Spleen (tissue), 13 donors: ENCODE data around the gene KIAA0319L. TPM values are rescaled to one million over a fixed set of nuclear protein-coding genes. Genes with fewer than 3 reads are reported as not detected.
A peak's percentile ranks its signal among the peaks of the same experiment; 100 is the strongest.

ENCODE experiments used
- DNase-seq: peaks from one replicate; pipeline ENCODE4 v3.0.0-alpha.2; 2020
- H3K27ac ChIP-seq, 8 donors: fragments of 200-600 bp; sonication (generic) in 7 of 8; 1 replicate in 4 of 8; 2 replicates in 4 of 8; pipeline versions ENCODE4 v1.5.0 to v1.8.0; 2016 to 2021; ENCODE audit warnings: inconsistent platforms in 4 of 8, mild to moderate bottlenecking in 4 of 8, moderate library complexity in 1 of 8
- H3K27me3 ChIP-seq, 7 donors: fragments of 200-600 bp; sonication (generic) in 6 of 7; replicated peaks in 1 of 7; 1 replicate in 4 of 7; 2 replicates in 3 of 7; pipeline versions ENCODE4 v1.5.0 to v1.8.0; 2016 to 2021; ENCODE audit warnings: inconsistent platforms in 3 of 7, mild to moderate bottlenecking in 1 of 7
- H3K36me3 ChIP-seq, 6 donors: fragments of 200-600 bp; sonication (generic) in 5 of 6; 1 replicate in 4 of 6; 2 replicates in 2 of 6; pipeline versions ENCODE4 v1.5.0 to v1.8.0; 2016 to 2021; ENCODE audit warnings: inconsistent platforms in 2 of 6
- H3K4me1 ChIP-seq, 6 donors: fragments of 200-600 bp; sonication (generic) in 5 of 6; 1 replicate in 3 of 6; 2 replicates in 3 of 6; pipeline versions ENCODE4 v1.5.0 to v1.8.0; 2016 to 2021; ENCODE audit warnings: inconsistent platforms in 3 of 6
- H3K4me3 ChIP-seq, 8 donors: fragments of 200-600 bp; sonication (generic) in 7 of 8; 1 replicate in 4 of 8; 2 replicates in 4 of 8; pipeline versions ENCODE4 v1.5.0 to v1.8.0; 2016 to 2021; ENCODE audit warnings: inconsistent platforms in 4 of 8, mild to moderate bottlenecking in 4 of 8, moderate library complexity in 2 of 8
- H3K9me3 ChIP-seq, 8 donors: fragments of 200-600 bp; sonication (generic) in 7 of 8; 1 replicate in 4 of 8; 2 replicates in 4 of 8; pipeline versions ENCODE4 v1.5.0 to v1.8.0; 2016 to 2021; ENCODE audit warnings: inconsistent platforms in 4 of 8
- POLR2A ChIP-seq, 3 donors: fragments of 450-650 bp; IDR thresholded peaks; one replicate each; pipeline ENCODE4 v1.5.1; 2017; ENCODE audit warnings: antibody characterized with exemption in 3 of 3, mild to moderate bottlenecking in 1 of 3
- POLR2AphosphoS5 ChIP-seq, 3 donors: sonication (generic); formaldehyde crosslinking; IDR thresholded peaks; one replicate each; pipeline ENCODE4 v1.5.1; 2017; ENCODE audit warnings: antibody characterized with exemption in 3 of 3
- WGBS, 5 donors: extraction: QIAGEN DNeasy Blood & Tissue Kit in 3 of 5; methylation state at CpG; one replicate each; pipeline versions ENCODE4 v1.1.5 to v1.1.7; 2013 to 2018; 5-methylcytosine and 5-hydroxymethylcytosine counted together
- intact Hi-C: fragments of 100-400 bp; cut with DNase I; formaldehyde crosslinking; loops from one replicate; pipeline ENCODE4 v1.15.0; 2023; ENCODE audit warnings: low total_unique reads
- long read RNA-seq, 2 donors: transcript quantifications; one replicate each; lab custom pipeline, GENCODE V29; 2026
- polyA plus RNA-seq, 3 donors: library from polyadenylated mRNA; stranded (reverse); fragments of 200-250 nt; gene quantifications; one replicate each; pipeline ENCODE4 v1.2.1, GENCODE V29; 2013
- total RNA-seq, 7 donors: library from RNA; depleted of rRNA in 3 of 7; stranded (reverse); fragments of >200 nt in 3 of 7; fragmentation: NEBNext Ultra II Directional in 4 of 7; extraction: Animal tissue kit (Norgen Biotek cat#: 25700) in 4 of 7; gene quantifications; one replicate each; pipeline versions ENCODE4 v1.1.0 to v1.2.1, GENCODE V29; 2016 to 2021
- TF ChIP-seq, protein P1 (sequence below), 11 experiments: fragments of 200-600 bp in 7 of 11; fragments of 450-650 bp in 4 of 11; sonication (generic) in 4 of 11; IDR thresholded peaks in 8 of 11; conservative IDR thresholded peaks in 3 of 11; 1 replicate in 7 of 11; 2 replicates in 4 of 11; pipeline versions ENCODE4 v1.4.0 to v1.8.0; 2016 to 2021; ENCODE audit warnings: antibody characterized with exemption in 11 of 11, inconsistent platforms in 4 of 11, mild to moderate bottlenecking in 1 of 11
- donor health status: healthy with polysubstance abuse.
- donor health status: DM: no; HTN: no; CAD: no; lungs with moderate emphysema.
- donor health status: DM: no; HTN: no; CAD: no.
- donor health status: Bipolar disorder and iron deficiency.
- donor health status: healthy.
- donor health status: DM: no; HTN: no; CAD: no.
- donor health status: DM: yes; HTN: yes; CAD: no.

The KIAA0319L gene
- 100 to 1,000 TPM in 1 of 7 donors, 10 to 100 TPM in 6; 52.2 to 103 (median 68.9) TPM for total RNA-seq
- polyA plus RNA-seq, result 10 to 100 TPM; 10.5 to 18.5 (median 14.9) TPM
- long read RNA-seq, donor 1, full-length matches to known transcripts, result 2 of 2 reads
- long read RNA-seq, donor 1, partial matches to known transcripts, result 0 of 2 reads
- long read RNA-seq, donor 1, other reads (novel, unspliced or antisense), result 0 of 2 reads
- long read RNA-seq, donor 2, full-length matches to known transcripts, result 4 of 17 reads
- long read RNA-seq, donor 2, partial matches to known transcripts, result 13 of 17 reads
- long read RNA-seq, donor 2, other reads (novel, unspliced or antisense), result 0 of 17 reads

DNA sequence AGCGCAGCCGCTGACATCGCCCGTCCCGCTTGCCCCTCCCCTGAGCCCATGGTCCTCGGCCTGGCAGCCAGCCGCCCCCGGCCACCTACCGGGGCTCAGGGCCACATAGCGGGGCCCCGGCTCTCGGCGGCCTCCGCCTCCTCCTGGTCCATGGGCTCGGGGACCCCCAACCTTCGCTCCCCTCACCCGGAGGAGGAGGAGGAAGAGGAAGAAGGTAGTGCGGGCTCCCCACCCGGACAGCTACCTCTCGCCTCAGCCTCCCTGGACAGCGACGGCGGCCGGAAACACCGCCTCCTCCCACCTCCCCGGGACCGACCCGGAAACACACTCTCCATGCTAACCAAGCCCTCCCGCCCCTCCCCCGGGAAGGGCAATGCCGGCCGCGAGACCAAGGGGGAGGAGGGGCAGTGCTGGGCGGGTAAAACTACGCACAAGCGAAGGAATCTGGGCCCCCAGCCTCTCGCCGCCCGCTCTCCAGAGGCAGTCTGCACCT is at the start of gene KIAA0319L:
KIAA0319L (minus strand) TSS at position 286 of the 493 bp plus-strand sequence. CDS start 2,912 bp downstream, outside the sequence.
- WGBS, 5 donors, result 0 to 1% (median 0%) methylated on average over 3 to 38 of the region's 39 CpGs
- H3K4me1 ChIP-seq, result peaks cover 20 to 93% (median 56%) of the 10 kb centered on the region in 6 donors
- peak within 1 kb of the TSS; percentile 90 to 99 (median 98) for H3K27ac ChIP-seq
- no peaks in the 10 kb centered on the region for H3K27me3 ChIP-seq
- H3K4me3 ChIP-seq, result peak within 1 kb of the TSS; percentile 76 to 99 (median 90)
- intact Hi-C loops, result no loop called here
- DNase-seq, result peak; percentile 97
- TF ChIP-seq, protein P1, sequence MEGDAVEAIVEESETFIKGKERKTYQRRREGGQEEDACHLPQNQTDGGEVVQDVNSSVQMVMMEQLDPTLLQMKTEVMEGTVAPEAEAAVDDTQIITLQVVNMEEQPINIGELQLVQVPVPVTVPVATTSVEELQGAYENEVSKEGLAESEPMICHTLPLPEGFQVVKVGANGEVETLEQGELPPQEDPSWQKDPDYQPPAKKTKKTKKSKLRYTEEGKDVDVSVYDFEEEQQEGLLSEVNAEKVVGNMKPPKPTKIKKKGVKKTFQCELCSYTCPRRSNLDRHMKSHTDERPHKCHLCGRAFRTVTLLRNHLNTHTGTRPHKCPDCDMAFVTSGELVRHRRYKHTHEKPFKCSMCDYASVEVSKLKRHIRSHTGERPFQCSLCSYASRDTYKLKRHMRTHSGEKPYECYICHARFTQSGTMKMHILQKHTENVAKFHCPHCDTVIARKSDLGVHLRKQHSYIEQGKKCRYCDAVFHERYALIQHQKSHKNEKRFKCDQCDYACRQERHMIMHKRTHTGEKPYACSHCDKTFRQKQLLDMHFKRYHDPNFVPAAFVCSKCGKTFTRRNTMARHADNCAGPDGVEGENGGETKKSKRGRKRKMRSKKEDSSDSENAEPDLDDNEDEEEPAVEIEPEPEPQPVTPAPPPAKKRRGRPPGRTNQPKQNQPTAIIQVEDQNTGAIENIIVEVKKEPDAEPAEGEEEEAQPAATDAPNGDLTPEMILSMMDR (IDR thresholded peaks at IDR 0.05 in 8 of 11, conservative IDR thresholded peaks at IDR 0.05 in 3 of 11), result no peak
- peak; percentile 75 to 92 (median 84) for TF ChIP-seq POLR2AphosphoS5 (IDR thresholded peaks at IDR 0.05)
- TF ChIP-seq POLR2A (IDR thresholded peaks at IDR 0.05), result peak in 1 of 3 donors; percentile 1
- peaks cover 0 to 42% (median 14%) of the 10 kb centered on the region in 6 donors for H3K36me3 ChIP-seq
- H3K9me3 ChIP-seq, result no peaks in the 10 kb centered on the region

DNA sequence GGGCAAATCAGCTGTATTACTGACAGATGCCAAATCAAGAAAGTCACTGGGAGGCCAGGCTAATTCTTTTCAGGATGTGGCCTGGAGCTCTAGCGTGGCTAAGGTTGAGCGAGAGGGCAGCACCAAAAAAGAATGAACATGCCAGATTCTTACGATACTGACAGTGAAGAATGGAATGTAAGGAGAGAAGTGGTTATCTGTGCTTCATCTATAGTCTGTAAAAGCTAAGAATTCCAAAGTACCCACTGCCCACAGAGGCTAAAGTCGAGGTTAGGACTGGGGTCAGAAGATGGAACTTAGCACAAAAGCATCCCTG is 48.6 kb upstream of the KIAA0319L start:
- no peaks in the 10 kb centered on the region for H3K4me1 ChIP-seq
- DNase-seq, result no peak
- H3K27me3 ChIP-seq, result no peaks in the 10 kb centered on the region
- 89 to 95% (median 93%) methylated on average over 4 of the region's 4 CpGs for WGBS, 5 donors
- intact Hi-C loops, result no loop called here
- no peaks in the 10 kb centered on the region for H3K9me3 ChIP-seq
- H3K4me3 ChIP-seq, result no peak overlapping the region
- H3K27ac ChIP-seq, result no peak overlapping the region
- no peak for TF ChIP-seq POLR2AphosphoS5 (IDR thresholded peaks at IDR 0.05)
- TF ChIP-seq, protein P1 (IDR thresholded peaks at IDR 0.05 in 8 of 11, conservative IDR thresholded peaks at IDR 0.05 in 3 of 11), result no peak
- no peak for TF ChIP-seq POLR2A (IDR thresholded peaks at IDR 0.05)
- peaks cover 0 to 100% (median 78%) of the 10 kb centered on the region in 6 donors for H3K36me3 ChIP-seq

DNA sequence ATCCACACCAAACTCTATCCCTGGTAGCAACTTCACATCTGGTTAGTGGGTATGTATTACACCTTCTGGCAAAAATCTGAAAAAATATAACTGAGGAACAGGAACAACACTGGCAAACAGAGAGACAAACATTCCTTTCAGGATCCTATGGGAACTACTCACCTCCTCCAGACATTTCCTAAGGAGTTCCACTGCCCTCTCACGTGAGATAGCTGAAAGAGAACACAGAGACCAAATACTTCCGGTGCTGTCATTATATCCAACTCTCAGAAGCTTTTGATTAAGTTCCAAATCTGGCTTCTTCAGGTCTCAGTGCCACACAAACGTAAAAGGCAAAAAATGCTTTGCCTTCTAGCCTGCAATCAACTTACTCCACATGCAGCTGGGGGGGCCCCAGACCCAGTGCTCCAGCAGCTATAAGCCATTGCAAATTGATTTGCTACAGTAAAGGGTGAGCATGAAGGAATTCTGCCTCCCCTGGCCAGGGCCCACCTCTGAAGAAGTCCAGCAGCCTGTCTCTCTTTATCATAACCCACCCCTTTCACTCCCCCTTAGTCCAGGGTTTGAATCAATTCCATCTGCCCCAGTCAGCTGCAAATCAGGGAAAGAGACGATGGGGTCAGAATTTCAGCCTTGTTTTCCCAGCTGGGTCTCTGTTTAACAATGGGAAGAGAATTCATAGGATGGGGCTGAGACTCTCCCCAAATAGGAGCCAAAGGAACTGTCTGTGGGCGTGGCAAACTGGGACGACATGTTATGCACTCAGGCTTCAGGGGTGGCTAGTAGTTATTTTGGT is 48.1 kb upstream of the KIAA0319L start:
- no peak for DNase-seq
- Histone ChIP-seq H3K4me3 (no peak overlapping the region), H3K4me1 (no peaks in the 10 kb centered on the region), H3K36me3 (peaks cover 0 to 100% (median 82%) of the 10 kb centered on the region in 6 donors), H3K9me3 (no peaks in the 10 kb centered on the region), H3K27ac (no peak overlapping the region), H3K27me3 (no peaks in the 10 kb centered on the region)
- WGBS, 5 donors, result 84 to 94% (median 93%) methylated on average over 6 of the region's 6 CpGs
- TF ChIP-seq POLR2A (IDR thresholded peaks at IDR 0.05) (no peak), POLR2AphosphoS5 (IDR thresholded peaks at IDR 0.05) (no peak)
- TF ChIP-seq, protein P1 (IDR thresholded peaks at IDR 0.05 in 8 of 11, conservative IDR thresholded peaks at IDR 0.05 in 3 of 11), result no peak
- intact Hi-C loops, result no loop called here

DNA sequence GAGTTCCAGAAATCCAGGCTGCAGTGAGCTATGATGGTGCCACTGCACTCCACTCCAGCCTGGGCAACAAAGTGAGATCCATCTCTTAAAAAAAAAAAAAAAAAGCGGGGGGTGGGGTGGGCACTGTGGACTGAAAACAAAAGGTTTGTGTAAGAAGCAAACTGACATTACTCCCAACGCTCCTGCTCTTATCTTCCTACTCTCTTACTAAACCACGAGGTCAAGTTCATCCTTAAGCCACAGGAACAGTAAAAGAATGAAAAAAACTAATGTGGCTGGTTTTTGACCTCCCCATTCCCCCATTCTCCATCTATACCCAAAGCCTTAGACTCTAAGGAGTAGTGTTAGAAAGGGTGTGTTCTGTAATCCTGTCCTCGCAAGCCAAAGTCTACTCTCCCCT is 46.7 kb upstream of the KIAA0319L start:
- Histone ChIP-seq H3K27ac (no peak overlapping the region), H3K27me3 (no peaks in the 10 kb centered on the region), H3K9me3 (no peaks in the 10 kb centered on the region), H3K4me3 (no peak overlapping the region), H3K36me3 (peaks cover 0 to 100% (median 79%) of the 10 kb centered on the region in 6 donors), H3K4me1 (no peaks in the 10 kb centered on the region)
- no peak for DNase-seq
- no peak for TF ChIP-seq POLR2AphosphoS5 (IDR thresholded peaks at IDR 0.05)
- TF ChIP-seq POLR2A (IDR thresholded peaks at IDR 0.05), result no peak
- TF ChIP-seq, protein P1 (IDR thresholded peaks at IDR 0.05 in 8 of 11, conservative IDR thresholded peaks at IDR 0.05 in 3 of 11), result no peak
- 77 to 92% (median 88%) methylated on average over 4 of the region's 4 CpGs for WGBS, 5 donors
- intact Hi-C loops, result no loop called here
